OCI-LY7 (cell line): ENCODE results near the gene NMT1.
"Not testable (repeated sequence)": the region's sequence is repeated elsewhere in the genome, so short reads cannot be mapped to it uniquely, and the experiment has no call there.

Source experiments
- EZH2phosphoT487 ChIP-seq: fragments of 200-600 bp; sonication (generic); IDR thresholded peaks from 2 replicates; pipeline ENCODE4 v1.6.1; 2018; ENCODE audit warnings: low read depth, borderline replicate concordance, mild to moderate bottlenecking, mixed run types, antibody characterized with exemption, low read length, moderate library complexity, mixed read lengths
- TF ChIP-seq, protein P1 (sequence below): fragments of 200-600 bp; sonication (generic); conservative IDR thresholded peaks from 2 replicates; pipeline ENCODE4 v1.5.1; 2014; ENCODE audit warnings: mild to moderate bottlenecking, antibody characterized with exemption, low read length, moderate library complexity, mixed read lengths

DNA sequence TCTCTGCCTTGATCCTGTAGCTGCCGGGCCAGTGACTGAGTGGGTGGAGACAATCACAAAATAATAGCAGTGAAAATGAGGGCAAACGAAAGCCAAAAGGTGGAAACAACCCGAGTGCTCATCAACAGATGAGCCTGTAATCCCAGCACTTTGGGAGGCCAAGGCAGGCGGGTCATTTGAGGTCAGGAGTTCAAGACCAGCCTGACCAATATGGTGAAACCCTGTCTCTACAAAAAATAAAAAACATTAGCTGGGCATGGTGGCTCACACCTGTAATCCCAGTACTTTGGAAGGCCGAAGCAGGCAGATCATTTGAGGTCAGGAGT is 63.6 kb downstream of the NMT1 start:
- not testable (repeated sequence) for TF ChIP-seq EZH2phosphoT487
- TF ChIP-seq, protein P1, sequence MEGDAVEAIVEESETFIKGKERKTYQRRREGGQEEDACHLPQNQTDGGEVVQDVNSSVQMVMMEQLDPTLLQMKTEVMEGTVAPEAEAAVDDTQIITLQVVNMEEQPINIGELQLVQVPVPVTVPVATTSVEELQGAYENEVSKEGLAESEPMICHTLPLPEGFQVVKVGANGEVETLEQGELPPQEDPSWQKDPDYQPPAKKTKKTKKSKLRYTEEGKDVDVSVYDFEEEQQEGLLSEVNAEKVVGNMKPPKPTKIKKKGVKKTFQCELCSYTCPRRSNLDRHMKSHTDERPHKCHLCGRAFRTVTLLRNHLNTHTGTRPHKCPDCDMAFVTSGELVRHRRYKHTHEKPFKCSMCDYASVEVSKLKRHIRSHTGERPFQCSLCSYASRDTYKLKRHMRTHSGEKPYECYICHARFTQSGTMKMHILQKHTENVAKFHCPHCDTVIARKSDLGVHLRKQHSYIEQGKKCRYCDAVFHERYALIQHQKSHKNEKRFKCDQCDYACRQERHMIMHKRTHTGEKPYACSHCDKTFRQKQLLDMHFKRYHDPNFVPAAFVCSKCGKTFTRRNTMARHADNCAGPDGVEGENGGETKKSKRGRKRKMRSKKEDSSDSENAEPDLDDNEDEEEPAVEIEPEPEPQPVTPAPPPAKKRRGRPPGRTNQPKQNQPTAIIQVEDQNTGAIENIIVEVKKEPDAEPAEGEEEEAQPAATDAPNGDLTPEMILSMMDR = not testable (repeated sequence)
